H9 (cell line): ENCODE results near the gene PITPNM2. TPM values are rescaled to one million over a fixed set of nuclear protein-coding genes. Genes with fewer than 3 reads are reported as not detected.

ENCODE experiments used
- DNase-seq: peaks from one replicate; pipeline ENCODE4 v3.0.0-alpha.2; 2017
- H2AFZ ChIP-seq: one replicate; pipeline ENCODE4 v1.6.1; 2013; ENCODE audit warnings: mild to moderate bottlenecking, low read length, control low read depth, moderate library complexity
- H2AK5ac ChIP-seq: 2 replicates; pipeline ENCODE4 v1.6.1; 2013; ENCODE audit warnings: low read length, control low read depth, mixed read lengths; ENCODE audit not compliant: insufficient read length
- H2BK120ac ChIP-seq: one replicate; pipeline ENCODE4 v1.6.1; 2013; ENCODE audit warnings: low read depth, mild to moderate bottlenecking, low read length, control low read depth, inconsistent platforms; ENCODE audit not compliant: poor library complexity, severe bottlenecking
- H2BK12ac ChIP-seq: 2 replicates; pipeline ENCODE4 v1.6.1; 2013; ENCODE audit warnings: low read length, control low read depth, mixed read lengths, low read depth; ENCODE audit not compliant: insufficient read length
- H2BK15ac ChIP-seq: 2 replicates; pipeline ENCODE4 v1.6.1; 2013; ENCODE audit warnings: low read depth, low read length, control low read depth
- H2BK20ac ChIP-seq: one replicate; pipeline ENCODE4 v1.6.1; 2013; ENCODE audit warnings: low read depth, mild to moderate bottlenecking, low read length, control low read depth, inconsistent platforms; ENCODE audit not compliant: poor library complexity, severe bottlenecking
- H2BK5ac ChIP-seq: 2 replicates; pipeline ENCODE4 v1.6.1; 2013; ENCODE audit warnings: low read length, control low read depth, mixed read lengths; ENCODE audit not compliant: insufficient read length
- H3K14ac ChIP-seq: 2 replicates; pipeline ENCODE4 v1.6.1; 2013; ENCODE audit warnings: low read length, control low read depth; ENCODE audit not compliant: insufficient read depth
- H3K18ac ChIP-seq: 2 replicates; pipeline ENCODE4 v1.6.1; 2013; ENCODE audit warnings: low read depth, mild to moderate bottlenecking, mixed read lengths, low read length, control low read depth; ENCODE audit not compliant: insufficient read length
- H3K23ac ChIP-seq: 2 replicates; pipeline ENCODE4 v1.6.1; 2013; ENCODE audit warnings: low read length, control low read depth, mixed read lengths, low read depth; ENCODE audit not compliant: insufficient read length
- H3K23me2 ChIP-seq: 2 replicates; pipeline ENCODE4 v1.6.1; 2013; ENCODE audit warnings: low read depth, mild to moderate bottlenecking, mixed read lengths, low read length, control low read depth; ENCODE audit not compliant: insufficient read length, poor library complexity, severe bottlenecking
- H3K27ac ChIP-seq: 2 replicates; pipeline ENCODE4 v1.5.1; 2013; ENCODE audit warnings: low read length, control low read depth, mixed read lengths, low read depth; ENCODE audit not compliant: insufficient read length
- H3K27me3 ChIP-seq: 2 replicates; pipeline ENCODE4 v1.6.1; 2013; ENCODE audit warnings: low read length, control low read depth, inconsistent platforms; ENCODE audit not compliant: insufficient read depth
- H3K4ac ChIP-seq: 2 replicates; pipeline ENCODE4 v1.6.1; 2013; ENCODE audit warnings: low read depth, mild to moderate bottlenecking, control low read depth, inconsistent platforms, low read length, moderate library complexity
- H3K4me1 ChIP-seq: 2 replicates; pipeline ENCODE4 v1.6.1; 2013; ENCODE audit warnings: low read length, control low read depth, inconsistent platforms; ENCODE audit not compliant: insufficient read depth
- H3K4me2 ChIP-seq: 2 replicates; pipeline ENCODE4 v1.6.1; 2013; ENCODE audit warnings: low read length, control low read depth, mixed read lengths; ENCODE audit not compliant: insufficient read length, insufficient read depth
- H3K56ac ChIP-seq: 2 replicates; pipeline ENCODE4 v1.6.1; 2013; ENCODE audit warnings: low read depth, mild to moderate bottlenecking, mixed read lengths, low read length, control low read depth; ENCODE audit not compliant: insufficient read length
- H3K79me1 ChIP-seq: 2 replicates; pipeline ENCODE4 v1.6.1; 2013; ENCODE audit warnings: low read depth, mild to moderate bottlenecking, moderate library complexity, low read length, control low read depth, inconsistent platforms; ENCODE audit not compliant: insufficient read depth, poor library complexity, severe bottlenecking
- H3K79me2 ChIP-seq: 2 replicates; pipeline ENCODE4 v1.6.1; 2013; ENCODE audit warnings: low read length, control low read depth, inconsistent platforms; ENCODE audit not compliant: insufficient read depth
- H3K9ac ChIP-seq: 2 replicates; pipeline ENCODE4 v1.6.1; 2013; ENCODE audit warnings: low read length, control low read depth, mixed read lengths; ENCODE audit not compliant: insufficient read length; ENCODE audit errors: extremely low read depth
- H3K9me3 ChIP-seq: one replicate; pipeline ENCODE4 v1.6.1; 2013; ENCODE audit warnings: low read depth, low read length, inconsistent platforms; ENCODE audit not compliant: control insufficient read depth
- H3T11ph ChIP-seq: one replicate; pipeline ENCODE4 v1.6.1; 2013; ENCODE audit warnings: mild to moderate bottlenecking, low read length, control low read depth, inconsistent platforms
- H4K20me1 ChIP-seq: one replicate; pipeline ENCODE4 v1.6.1; 2013; ENCODE audit not compliant: control insufficient read depth, insufficient read length, insufficient read depth
- H4K5ac ChIP-seq: 2 replicates; pipeline ENCODE4 v1.6.1; 2013; ENCODE audit warnings: low read depth, mild to moderate bottlenecking, mixed read lengths, low read length, control low read depth; ENCODE audit not compliant: insufficient read length
- H4K8ac ChIP-seq: replicated peaks from 2 replicates; pipeline ENCODE4 v1.6.1; 2013; ENCODE audit warnings: low read length, control low read depth, mixed read lengths, low read depth; ENCODE audit not compliant: insufficient read length
- H4K91ac ChIP-seq: 2 replicates; pipeline ENCODE4 v1.6.1; 2013; ENCODE audit warnings: low read depth, mild to moderate bottlenecking, moderate library complexity, mixed read lengths, low read length, control low read depth; ENCODE audit not compliant: insufficient read length
- H3K27ac Mint-ChIP-seq, 3 experiments: 2 replicates in 2 of 3; 3 replicates in 1 of 3; pipeline ENCODE4 v1.8.0; 2020 to 2021; ENCODE audit warnings: mixed read lengths in 3 of 3, mild to moderate bottlenecking in 1 of 3, moderate library complexity in 1 of 3
- H3K27me3 Mint-ChIP-seq: 2 replicates; pipeline ENCODE4 v1.8.0; 2021; ENCODE audit warnings: low read depth, mild to moderate bottlenecking, moderate library complexity, mixed read lengths
- H3K36me3 Mint-ChIP-seq, 3 experiments: 2 replicates in 2 of 3; 3 replicates in 1 of 3; pipeline ENCODE4 v1.8.0; 2020 to 2021; ENCODE audit warnings: low read depth in 3 of 3, mixed read lengths in 3 of 3; ENCODE audit not compliant: insufficient read depth in 1 of 3
- H3K4me1 Mint-ChIP-seq, 2 experiments: 2 replicates each; pipeline ENCODE4 v1.8.0; 2020; ENCODE audit warnings: mixed read lengths in 2 of 2
- H3K4me3 Mint-ChIP-seq, 2 experiments: 2 replicates in 1 of 2; 3 replicates in 1 of 2; pipeline ENCODE4 v1.8.0; 2020 to 2021; ENCODE audit warnings: mild to moderate bottlenecking in 2 of 2, mixed read lengths in 2 of 2, moderate library complexity in 1 of 2
- H3K9me3 Mint-ChIP-seq, 2 experiments: 2 replicates in 1 of 2; 3 replicates in 1 of 2; pipeline ENCODE4 v1.8.0; 2020; ENCODE audit warnings: mild to moderate bottlenecking in 2 of 2, mixed read lengths in 2 of 2, moderate library complexity in 1 of 2
- CTCF ChIP-seq: fragments of 200-600 bp; sonication (generic); conservative IDR thresholded peaks from 3 replicates; pipeline ENCODE4 v1.8.0; 2021; ENCODE audit warnings: antibody characterized with exemption, mild to moderate bottlenecking
- WGBS: extraction: QIAGEN DNeasy Blood & Tissue Kit; methylation state at CpG from one replicate; pipeline ENCODE4 v1.1.7; 2013; ENCODE audit warnings: missing lambda C conversion rate, low lambda C conversion rate, mixed read lengths; ENCODE audit not compliant: insufficient read length; ENCODE audit errors: extremely low coverage; 5-methylcytosine and 5-hydroxymethylcytosine counted together
- total RNA-seq: library from RNA; stranded (reverse); gene quantifications from 2 replicates; pipeline ENCODE4 v1.2.1, GENCODE V29; 2021

PITPNM2 gene
- total RNA-seq, 1 experiment from 2014 or later = 1.2 TPM

GRCh38 chr12:123148655-123149054 lies 2.2 kb downstream of the PITPNM2 start:
- H2AK5ac ChIP-seq = no peak overlapping the region
- no peak overlapping the region for H2BK5ac ChIP-seq
- H3K79me2 ChIP-seq = no peaks in the 10 kb centered on the region
- H3K23ac ChIP-seq = no peak overlapping the region
- no peaks in the 10 kb centered on the region for H3K79me1 ChIP-seq
- H3K23me2 ChIP-seq = peaks cover 10% of the 10 kb centered on the region
- H2BK15ac ChIP-seq = no peak overlapping the region
- peaks cover 33 to 34% of the 10 kb centered on the region in 2 experiments for H3K4me1 Mint-ChIP-seq
- H3K9me3 Mint-ChIP-seq = no peaks in the 10 kb centered on the region
- no peak overlapping the region; a peak in 1 of 5 replicates for H3K4me3 Mint-ChIP-seq
- H3K9ac ChIP-seq = no peak overlapping the region
- H3K4ac ChIP-seq = no peak overlapping the region
- no peaks in the 10 kb centered on the region for H3K9me3 ChIP-seq
- no peak overlapping the region for H4K91ac ChIP-seq
- no peak overlapping the region for H2AFZ ChIP-seq
- H3K27ac Mint-ChIP-seq = no peak overlapping the region
- H3K27me3 ChIP-seq = peaks cover 17% of the 10 kb centered on the region; the same call in 1 of the 2 replicates
- H3K36me3 Mint-ChIP-seq = peaks cover 0 to 6% (median 0%) of the 10 kb centered on the region in 3 experiments; a peak in 2 of 7 replicates
- no peak overlapping the region for H3K14ac ChIP-seq
- no peak overlapping the region for H4K5ac ChIP-seq
- H3K56ac ChIP-seq = no peak overlapping the region
- no peak overlapping the region for H2BK12ac ChIP-seq
- no peak overlapping the region for H3K27ac ChIP-seq
- H3K4me2 ChIP-seq = no peak overlapping the region
- H4K20me1 ChIP-seq = no peaks in the 10 kb centered on the region
- H2BK120ac ChIP-seq = no peak overlapping the region
- TF ChIP-seq CTCF = no peak
- no peak overlapping the region for H4K8ac ChIP-seq
- no peak for DNase-seq
- no CpG with 5 or more reads among the region's 5 CpGs for WGBS
- no peak overlapping the region for H2BK20ac ChIP-seq
- no peak overlapping the region for H3T11ph ChIP-seq
- no peak overlapping the region for H3K18ac ChIP-seq
- H3K27me3 Mint-ChIP-seq = peaks cover 55% of the 10 kb centered on the region
- H3K4me1 ChIP-seq = peaks cover under 1% of the 10 kb centered on the region; the same call in 1 of the 2 replicates
